GM12878 (cell line): ENCODE results near the gene FANCD2.

Experiments used
- ATF3 ChIP-seq: IDR thresholded peaks from 2 replicates; pipeline ENCODE4 v1.6.1; 2011; ENCODE audit warnings: low read depth, mild to moderate bottlenecking, low read length, moderate library complexity, borderline replicate concordance; ENCODE audit errors: extremely low read depth
- CBX3 ChIP-seq: fragments of 200-600 bp; sonication (generic); IDR thresholded peaks from 2 replicates; pipeline ENCODE4 v1.6.1; 2016; ENCODE audit warnings: low read depth, borderline replicate concordance
- ESRRA ChIP-seq: IDR thresholded peaks from 2 replicates; pipeline ENCODE4 v1.6.1; 2012; ENCODE audit warnings: mild to moderate bottlenecking, low read length, improper control_type of control experiment
- EZH2 ChIP-seq: IDR thresholded peaks from 2 replicates; pipeline ENCODE4 v1.6.1; 2012; ENCODE audit warnings: low read depth, mild to moderate bottlenecking, control low read depth, inconsistent platforms, low read length, borderline replicate concordance; ENCODE audit not compliant: control insufficient read depth
- KAT2A ChIP-seq: conservative IDR thresholded peaks from 2 replicates; pipeline ENCODE4 v1.6.1; 2011; ENCODE audit warnings: low read depth, low read length; ENCODE audit not compliant: control insufficient read depth
- POLR2A ChIP-seq: IDR thresholded peaks from 2 replicates; pipeline ENCODE4 v1.6.1; 2011; ENCODE audit warnings: low read depth, mild to moderate bottlenecking, low read length
- POLR2AphosphoS5 ChIP-seq: IDR thresholded peaks from 2 replicates; pipeline ENCODE4 v1.6.1; 2011; ENCODE audit warnings: mild to moderate bottlenecking, low read length, inconsistent platforms
- PRDM15 ChIP-seq: fragments of 450-650 bp; formaldehyde crosslinking; IDR thresholded peaks from 2 replicates; pipeline ENCODE4 v1.4.0; 2020; ENCODE audit warnings: mild to moderate bottlenecking, moderate library complexity
- RAD21 ChIP-seq: IDR thresholded peaks from 2 replicates; pipeline ENCODE4 v1.6.1; 2011; ENCODE audit warnings: mild to moderate bottlenecking, low read depth, low read length, moderate library complexity; ENCODE audit not compliant: insufficient read depth
- RCOR1 ChIP-seq: conservative IDR thresholded peaks from 2 replicates; pipeline ENCODE4 v1.6.1; 2012; ENCODE audit warnings: low read depth, low read length, improper control_type of control experiment
- ZBED1 ChIP-seq: IDR thresholded peaks from 2 replicates; pipeline ENCODE4 v1.6.1; 2016; ENCODE audit warnings: borderline replicate concordance

- no peak for TF ChIP-seq POLR2A
- TF ChIP-seq RAD21, result no peak
- no peak for TF ChIP-seq CBX3
- TF ChIP-seq ATF3, result no peak
- TF ChIP-seq POLR2AphosphoS5, result no peak
- TF ChIP-seq RCOR1, result no peak
- TF ChIP-seq EZH2, result no peak
- no peak for TF ChIP-seq ZBED1
- TF ChIP-seq PRDM15 (CRISPR knock-in tag), result no peak
- no peak for TF ChIP-seq KAT2A
- TF ChIP-seq ESRRA, result no peak
Observed at GRCh38 chr3:10090179-10090578, 63.9 kb downstream of the FANCD2 start.
